Embryonic facial prominence (tissue), 1 donor: Measurements from ENCODE around the gene SDK1.

ENCODE experiments used
- DNase-seq: peaks from one replicate; pipeline ENCODE4 v3.0.0-alpha.2; 2016; ENCODE audit errors: extremely low spot score

The SDK1 gene

GRCh38 chr7:3884543-3884942 lies 583.5 kb downstream of the SDK1 start:
- no peak for DNase-seq

DNA sequence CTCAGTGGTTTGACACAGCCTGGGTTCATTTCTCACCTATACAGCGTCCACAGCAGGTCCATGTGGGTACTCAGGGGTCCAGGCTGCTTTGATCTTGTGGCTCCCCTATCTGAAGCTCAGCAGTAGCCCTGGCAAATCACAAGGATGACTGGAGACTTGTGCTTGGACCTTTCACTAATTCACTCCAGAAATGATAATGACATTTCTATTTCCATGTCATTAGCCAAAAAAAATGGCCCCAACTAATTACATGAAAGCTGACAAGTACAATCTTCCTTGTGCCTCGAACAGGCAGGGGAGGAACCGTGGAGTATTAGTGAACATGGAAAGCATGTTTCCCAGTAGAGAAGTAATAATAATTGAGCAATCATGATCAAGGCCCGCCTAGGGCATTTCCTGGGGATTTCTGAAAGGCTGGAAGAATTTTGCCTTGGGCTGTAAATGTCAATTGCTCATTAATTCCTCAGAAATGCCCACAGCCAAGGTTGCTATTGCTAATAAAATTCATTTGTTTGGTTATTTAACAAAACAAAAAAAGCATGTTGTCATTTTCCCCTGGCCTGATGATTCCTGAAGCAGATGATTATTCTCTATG lies 586.1 kb downstream of the SDK1 start:
- no peak for DNase-seq

DNA sequence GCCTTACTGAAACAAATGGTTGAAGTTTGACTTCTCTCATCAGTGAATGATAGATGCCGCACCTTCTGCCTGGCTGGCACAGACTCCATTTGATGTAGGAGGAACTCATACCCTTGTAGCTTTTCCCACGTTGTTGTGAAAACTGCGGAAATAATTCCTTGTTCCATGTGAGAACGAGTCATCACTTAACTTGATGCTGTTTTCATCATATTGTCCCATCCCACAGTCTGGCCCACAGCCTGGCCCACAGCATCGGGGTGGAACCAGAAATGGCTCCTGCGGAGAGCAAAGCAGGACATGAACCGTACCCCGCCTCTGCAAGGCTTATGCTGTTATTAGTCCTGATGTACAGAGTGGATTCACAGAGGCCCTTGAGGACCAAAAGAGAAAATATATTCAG lies 587.0 kb downstream of the SDK1 start:
- no peak for DNase-seq

GRCh38 chr7:3892157-3892556 lies 591.1 kb downstream of the SDK1 start:
- no peak for DNase-seq

DNA sequence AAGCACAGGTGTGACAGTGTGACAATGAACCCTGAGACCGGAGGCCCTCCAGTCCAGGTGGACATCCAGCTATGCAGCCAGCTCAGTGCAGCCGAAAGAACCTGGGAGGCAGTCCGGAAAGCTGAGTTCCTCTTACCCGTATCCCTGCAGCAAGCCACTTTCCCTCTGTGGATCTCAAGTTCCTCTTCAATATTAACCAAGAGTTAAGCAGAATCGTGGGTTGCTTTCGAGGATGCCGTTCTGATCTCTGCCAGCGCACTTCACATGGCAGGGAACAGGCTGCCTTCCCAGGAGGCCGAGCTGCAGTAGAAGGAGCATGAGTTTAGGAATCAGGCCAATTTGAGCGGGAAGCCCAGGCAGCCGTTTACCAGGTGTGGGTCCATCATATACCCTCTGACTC lies 591.6 kb downstream of the SDK1 start:
- no peak for DNase-seq

GRCh38 chr7:3893151-3893788 lies 592.2 kb downstream of the SDK1 start:
- DNase-seq = no peak

GRCh38 chr7:3893789-3894153 lies 592.7 kb downstream of the SDK1 start:
- no peak for DNase-seq

DNA sequence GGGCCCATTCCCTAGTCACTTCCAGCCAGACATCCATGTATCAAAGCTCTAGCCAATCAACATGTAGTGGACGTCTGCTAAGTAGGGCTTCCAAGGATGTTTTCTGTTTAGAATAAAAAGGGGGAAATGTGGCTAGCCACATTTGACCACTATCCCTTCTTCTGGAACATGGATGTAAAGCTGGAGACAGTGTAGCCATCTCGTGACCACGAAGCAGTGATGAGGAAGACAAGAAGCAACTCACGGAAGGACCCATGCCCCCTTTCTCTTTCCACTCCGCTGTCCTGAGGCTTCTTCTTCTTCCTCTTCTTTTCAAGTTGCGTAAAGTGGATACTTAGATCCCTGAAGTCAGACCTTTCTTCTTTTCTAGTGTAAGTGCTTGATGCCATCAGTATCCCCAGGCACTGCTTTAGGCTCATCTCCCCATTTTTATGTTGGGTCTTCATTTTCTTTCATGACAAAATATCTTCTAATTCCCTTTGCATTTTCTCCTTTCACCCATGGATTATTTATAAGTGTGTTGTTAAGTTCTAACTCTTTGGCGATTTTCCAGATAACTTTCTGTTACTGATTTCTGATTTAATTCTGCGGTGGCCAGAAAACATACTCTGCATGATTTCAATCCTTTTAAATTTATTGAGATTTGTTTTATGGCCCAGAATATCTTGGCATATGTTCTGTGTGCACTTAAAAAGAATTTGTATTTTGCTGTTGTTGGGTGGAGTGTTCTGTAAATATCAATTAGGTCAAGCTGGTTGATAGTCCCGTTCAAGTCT lies 594.5 kb downstream of the SDK1 start:
- no peak for DNase-seq

DNA sequence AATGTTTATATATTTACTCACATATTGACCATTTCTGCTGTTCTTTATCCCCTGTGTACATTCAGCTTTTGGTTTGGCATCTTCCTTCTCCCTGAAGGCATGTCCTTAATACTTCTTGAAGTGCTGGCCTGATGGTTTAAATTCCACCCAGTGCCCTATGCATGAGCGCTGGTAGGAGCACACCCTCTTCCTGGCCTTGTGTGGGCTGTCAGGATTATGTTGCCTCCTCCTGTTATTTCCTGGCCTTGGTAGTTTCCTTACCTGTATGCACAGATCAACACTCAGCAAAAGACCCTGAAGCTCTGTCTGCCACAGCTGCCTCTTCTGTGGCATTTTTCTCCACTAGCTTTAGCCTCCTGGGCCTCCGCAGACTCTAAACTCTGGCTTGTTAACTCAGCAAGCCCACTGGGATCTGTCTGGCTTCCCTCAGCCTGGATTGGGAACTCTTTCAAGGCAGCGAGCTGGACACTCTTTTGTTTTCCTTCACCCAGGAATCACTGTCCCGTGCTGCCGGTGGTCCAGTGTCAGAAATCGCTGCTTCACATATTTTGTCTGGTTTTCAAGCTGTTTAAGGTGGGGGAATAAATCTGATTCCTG lies 595.2 kb downstream of the SDK1 start:
- DNase-seq = no peak

- DNase-seq = no peak
Observed at GRCh38 chr7:3897430-3898372, 596.6 kb downstream of the SDK1 start.

GRCh38 chr7:3899559-3899991 lies 598.5 kb downstream of the SDK1 start:
- no peak for DNase-seq

GRCh38 chr7:3908153-3908552 lies 607.1 kb downstream of the SDK1 start:
- no peak for DNase-seq

GRCh38 chr7:3909128-3909527 lies 608.1 kb downstream of the SDK1 start:
- DNase-seq = no peak

- DNase-seq = no peak
Observed at GRCh38 chr7:3910054-3910453, 609.0 kb downstream of the SDK1 start.

- no peak for DNase-seq
Observed at GRCh38 chr7:3911685-3912084, 610.6 kb downstream of the SDK1 start.

DNA sequence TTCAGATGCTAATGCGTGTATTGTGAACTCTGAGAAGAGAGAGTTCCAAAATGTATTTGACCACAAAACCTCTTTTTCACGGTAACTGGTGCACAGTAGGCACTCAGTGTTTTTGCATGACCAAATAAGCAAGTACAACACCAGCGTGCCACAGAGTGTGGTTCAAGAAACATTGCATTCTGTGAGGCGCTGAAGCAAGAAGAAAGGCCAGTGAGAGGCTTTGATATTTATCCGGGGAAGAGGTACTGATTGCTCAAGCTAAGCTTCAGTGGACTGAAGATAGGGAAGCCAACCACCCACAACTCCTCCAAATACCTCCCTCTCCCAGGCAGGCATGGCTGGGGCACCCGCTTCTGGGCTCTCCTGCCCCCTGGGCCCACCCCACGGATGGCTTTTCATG lies 611.2 kb downstream of the SDK1 start:
- DNase-seq = no peak

GRCh38 chr7:3914051-3914775 lies 613.2 kb downstream of the SDK1 start:
- no peak for DNase-seq

DNA sequence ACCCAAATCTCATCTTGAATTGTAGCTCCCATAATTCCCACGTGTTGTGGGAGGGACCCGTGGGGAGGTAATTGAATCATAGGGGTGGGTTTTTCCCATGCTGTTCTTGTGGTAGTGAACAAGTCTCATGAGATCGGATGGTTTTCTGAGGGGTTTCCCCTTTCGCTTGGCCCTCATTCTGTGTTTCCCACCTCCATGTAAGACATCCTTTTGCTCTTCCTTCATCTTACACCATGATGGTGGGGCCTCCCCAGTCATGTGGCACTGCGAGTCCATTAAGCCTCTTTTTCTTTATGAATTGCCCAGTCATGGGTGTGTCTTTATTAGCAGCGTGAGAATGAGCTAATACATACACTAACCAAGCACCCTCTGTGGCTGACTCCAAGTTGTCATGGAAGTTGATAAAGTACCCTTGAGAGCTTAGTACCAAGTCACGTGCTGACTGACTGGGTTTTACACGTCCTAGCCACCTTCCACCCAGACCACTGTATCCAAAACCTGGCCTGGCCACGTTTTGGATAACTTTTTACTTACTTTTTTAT lies 614.4 kb downstream of the SDK1 start:
- no peak for DNase-seq

GRCh38 chr7:3916146-3916545 lies 615.1 kb downstream of the SDK1 start:
- DNase-seq = no peak

- no peak for DNase-seq
Observed at GRCh38 chr7:3917436-3917835, 616.4 kb downstream of the SDK1 start.

DNA sequence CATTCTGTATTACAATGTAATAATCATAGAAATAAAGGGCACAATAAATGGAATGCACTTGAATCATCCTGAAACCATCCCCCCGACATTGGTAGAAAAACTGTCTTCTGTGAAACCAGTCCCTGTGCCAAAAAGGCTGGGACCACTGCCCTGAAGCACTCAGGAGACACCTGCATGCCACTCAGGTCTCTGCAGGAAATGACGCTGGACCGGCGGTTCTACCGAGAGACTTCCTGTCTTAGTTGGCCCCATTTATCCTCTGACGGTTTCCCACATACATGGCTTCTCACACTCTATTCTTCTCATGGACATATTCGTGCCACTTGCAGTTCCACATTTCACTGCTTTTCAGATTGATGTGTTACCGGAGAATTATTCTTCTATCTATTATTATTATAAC lies 617.5 kb downstream of the SDK1 start:
- DNase-seq = no peak
